Spleen (tissue), 11 donors: ENCODE measurements around the gene JAKMIP3. TPM values are rescaled to one million over a fixed set of nuclear protein-coding genes. Genes with fewer than 3 reads are reported as not detected.

Source experiments
- DNase-seq: peaks from one replicate; pipeline ENCODE4 v3.0.0-alpha.2; 2020
- H3K27ac ChIP-seq, 8 donors: fragments of 200-600 bp; sonication (generic) in 7 of 8; 1 replicate in 4 of 8; 2 replicates in 4 of 8; pipeline versions ENCODE4 v1.5.0 to v1.8.0; 2016 to 2021; ENCODE audit warnings: inconsistent platforms in 4 of 8, mild to moderate bottlenecking in 4 of 8, moderate library complexity in 1 of 8
- H3K27me3 ChIP-seq, 7 donors: fragments of 200-600 bp; sonication (generic) in 6 of 7; replicated peaks in 1 of 7; 1 replicate in 4 of 7; 2 replicates in 3 of 7; pipeline versions ENCODE4 v1.5.0 to v1.8.0; 2016 to 2021; ENCODE audit warnings: inconsistent platforms in 3 of 7, mild to moderate bottlenecking in 1 of 7
- H3K36me3 ChIP-seq, 6 donors: fragments of 200-600 bp; sonication (generic) in 5 of 6; 1 replicate in 4 of 6; 2 replicates in 2 of 6; pipeline versions ENCODE4 v1.5.0 to v1.8.0; 2016 to 2021; ENCODE audit warnings: inconsistent platforms in 2 of 6
- H3K4me1 ChIP-seq, 6 donors: fragments of 200-600 bp; sonication (generic) in 5 of 6; 1 replicate in 3 of 6; 2 replicates in 3 of 6; pipeline versions ENCODE4 v1.5.0 to v1.8.0; 2016 to 2021; ENCODE audit warnings: inconsistent platforms in 3 of 6
- H3K4me3 ChIP-seq, 8 donors: fragments of 200-600 bp; sonication (generic) in 7 of 8; 1 replicate in 4 of 8; 2 replicates in 4 of 8; pipeline versions ENCODE4 v1.5.0 to v1.8.0; 2016 to 2021; ENCODE audit warnings: inconsistent platforms in 4 of 8, mild to moderate bottlenecking in 4 of 8, moderate library complexity in 2 of 8
- H3K9me3 ChIP-seq, 8 donors: fragments of 200-600 bp; sonication (generic) in 7 of 8; 1 replicate in 4 of 8; 2 replicates in 4 of 8; pipeline versions ENCODE4 v1.5.0 to v1.8.0; 2016 to 2021; ENCODE audit warnings: inconsistent platforms in 4 of 8
- POLR2A ChIP-seq, 3 donors: fragments of 450-650 bp; IDR thresholded peaks; one replicate each; pipeline ENCODE4 v1.5.1; 2017; ENCODE audit warnings: antibody characterized with exemption in 3 of 3, mild to moderate bottlenecking in 1 of 3
- POLR2AphosphoS5 ChIP-seq, 3 donors: sonication (generic); formaldehyde crosslinking; IDR thresholded peaks; one replicate each; pipeline ENCODE4 v1.5.1; 2017; ENCODE audit warnings: antibody characterized with exemption in 3 of 3
- WGBS, 5 donors: extraction: QIAGEN DNeasy Blood & Tissue Kit in 3 of 5; methylation state at CpG; one replicate each; pipeline versions ENCODE4 v1.1.5 to v1.1.7; 2013 to 2018; 5-methylcytosine and 5-hydroxymethylcytosine counted together
- intact Hi-C: fragments of 100-400 bp; cut with DNase I; formaldehyde crosslinking; loops from one replicate; pipeline ENCODE4 v1.15.0; 2023; ENCODE audit warnings: low total_unique reads
- polyA plus RNA-seq, 3 donors: library from polyadenylated mRNA; stranded (reverse); fragments of 200-250 nt; gene quantifications; one replicate each; pipeline ENCODE4 v1.2.1, GENCODE V29; 2013
- total RNA-seq, 7 donors: library from RNA; depleted of rRNA in 3 of 7; stranded (reverse); fragments of >200 nt in 3 of 7; fragmentation: NEBNext Ultra II Directional in 4 of 7; extraction: Animal tissue kit (Norgen Biotek cat#: 25700) in 4 of 7; gene quantifications; one replicate each; pipeline versions ENCODE4 v1.1.0 to v1.2.1, GENCODE V29; 2016 to 2021
- TF ChIP-seq, protein P1 (sequence below), 11 experiments: fragments of 200-600 bp in 7 of 11; fragments of 450-650 bp in 4 of 11; sonication (generic) in 4 of 11; IDR thresholded peaks in 8 of 11; conservative IDR thresholded peaks in 3 of 11; 1 replicate in 7 of 11; 2 replicates in 4 of 11; pipeline versions ENCODE4 v1.4.0 to v1.8.0; 2016 to 2021; ENCODE audit warnings: antibody characterized with exemption in 11 of 11, inconsistent platforms in 4 of 11, mild to moderate bottlenecking in 1 of 11
- donor health status: healthy with polysubstance abuse.
- donor health status: DM: no; HTN: no; CAD: no; lungs with moderate emphysema.
- donor health status: DM: no; HTN: no; CAD: no.
- donor health status: Bipolar disorder and iron deficiency.
- donor health status: healthy.
- donor health status: DM: no; HTN: no; CAD: no.
- donor health status: DM: yes; HTN: yes; CAD: no.

JAKMIP3 gene
- total and polyA plus RNA-seq, 10 donors: 0.06 to 0.92 (median 0.37) TPM

DNA sequence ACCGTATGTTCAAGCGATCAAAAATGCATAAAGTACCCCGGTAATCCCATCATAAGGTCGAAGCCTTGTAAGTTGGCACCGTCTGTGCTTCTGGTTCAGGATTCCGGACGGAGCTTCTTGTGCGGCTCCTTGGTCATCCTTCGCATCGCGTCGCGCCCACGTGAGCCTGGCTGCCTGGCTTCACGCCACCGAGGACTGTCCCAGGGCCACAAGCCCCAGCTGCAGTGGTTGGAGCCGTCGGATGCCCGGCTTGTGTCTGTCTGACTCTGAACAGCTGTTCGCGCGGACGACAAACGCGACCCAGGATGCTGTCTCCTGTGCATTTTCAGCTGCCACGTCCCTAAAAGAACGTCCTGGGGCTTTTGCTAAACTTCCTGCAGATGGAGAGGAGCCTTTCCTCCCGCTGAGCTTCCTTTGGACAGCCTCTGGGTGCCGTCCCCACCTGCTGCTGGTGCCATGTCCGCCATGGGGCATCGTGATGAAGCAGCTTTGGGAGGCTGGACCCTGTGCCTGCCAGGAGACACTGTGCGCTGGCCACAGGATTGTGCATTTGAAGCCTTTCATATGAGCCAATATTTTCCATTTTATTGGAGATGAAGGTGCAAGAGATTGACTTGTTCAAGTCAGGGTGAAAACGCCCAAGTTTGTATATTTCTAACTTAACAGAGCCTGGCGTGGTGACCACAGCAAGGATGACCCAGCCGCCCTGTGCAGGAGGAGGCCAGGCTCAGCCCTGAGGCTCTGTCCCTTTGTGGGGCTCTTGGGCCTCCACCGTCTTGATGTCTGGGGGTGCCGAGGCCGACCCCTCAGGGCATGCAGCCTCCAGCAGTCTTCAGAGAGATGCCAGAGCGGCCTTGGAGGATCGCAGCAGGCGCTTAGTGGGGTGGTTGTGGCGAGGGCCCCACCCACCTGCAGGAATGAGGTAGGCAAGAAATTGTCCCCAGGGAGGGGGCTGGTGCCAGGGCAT, 6.7 kb upstream of the JAKMIP3 start:
- no peak overlapping the region for H3K4me3 ChIP-seq
- peak; percentile 42 for DNase-seq
- WGBS, 5 donors: 82 to 85% (median 84%) methylated on average over 42 of the region's 42 CpGs
- H3K4me1 ChIP-seq: no peaks in the 10 kb centered on the region
- TF ChIP-seq POLR2A (IDR thresholded peaks at IDR 0.05): no peak
- no peak for TF ChIP-seq POLR2AphosphoS5 (IDR thresholded peaks at IDR 0.05)
- TF ChIP-seq, protein P1, sequence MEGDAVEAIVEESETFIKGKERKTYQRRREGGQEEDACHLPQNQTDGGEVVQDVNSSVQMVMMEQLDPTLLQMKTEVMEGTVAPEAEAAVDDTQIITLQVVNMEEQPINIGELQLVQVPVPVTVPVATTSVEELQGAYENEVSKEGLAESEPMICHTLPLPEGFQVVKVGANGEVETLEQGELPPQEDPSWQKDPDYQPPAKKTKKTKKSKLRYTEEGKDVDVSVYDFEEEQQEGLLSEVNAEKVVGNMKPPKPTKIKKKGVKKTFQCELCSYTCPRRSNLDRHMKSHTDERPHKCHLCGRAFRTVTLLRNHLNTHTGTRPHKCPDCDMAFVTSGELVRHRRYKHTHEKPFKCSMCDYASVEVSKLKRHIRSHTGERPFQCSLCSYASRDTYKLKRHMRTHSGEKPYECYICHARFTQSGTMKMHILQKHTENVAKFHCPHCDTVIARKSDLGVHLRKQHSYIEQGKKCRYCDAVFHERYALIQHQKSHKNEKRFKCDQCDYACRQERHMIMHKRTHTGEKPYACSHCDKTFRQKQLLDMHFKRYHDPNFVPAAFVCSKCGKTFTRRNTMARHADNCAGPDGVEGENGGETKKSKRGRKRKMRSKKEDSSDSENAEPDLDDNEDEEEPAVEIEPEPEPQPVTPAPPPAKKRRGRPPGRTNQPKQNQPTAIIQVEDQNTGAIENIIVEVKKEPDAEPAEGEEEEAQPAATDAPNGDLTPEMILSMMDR (IDR thresholded peaks at IDR 0.05 in 8 of 11, conservative IDR thresholded peaks at IDR 0.05 in 3 of 11): no peak
- no peaks in the 10 kb centered on the region for H3K36me3 ChIP-seq
- peaks cover 0 to 5% (median 0%) of the 10 kb centered on the region in 8 donors for H3K9me3 ChIP-seq
- intact Hi-C loops: no loop called here
- H3K27ac ChIP-seq: no peak overlapping the region
- peaks cover 0 to 43% (median 0%) of the 10 kb centered on the region in 7 donors for H3K27me3 ChIP-seq

DNA sequence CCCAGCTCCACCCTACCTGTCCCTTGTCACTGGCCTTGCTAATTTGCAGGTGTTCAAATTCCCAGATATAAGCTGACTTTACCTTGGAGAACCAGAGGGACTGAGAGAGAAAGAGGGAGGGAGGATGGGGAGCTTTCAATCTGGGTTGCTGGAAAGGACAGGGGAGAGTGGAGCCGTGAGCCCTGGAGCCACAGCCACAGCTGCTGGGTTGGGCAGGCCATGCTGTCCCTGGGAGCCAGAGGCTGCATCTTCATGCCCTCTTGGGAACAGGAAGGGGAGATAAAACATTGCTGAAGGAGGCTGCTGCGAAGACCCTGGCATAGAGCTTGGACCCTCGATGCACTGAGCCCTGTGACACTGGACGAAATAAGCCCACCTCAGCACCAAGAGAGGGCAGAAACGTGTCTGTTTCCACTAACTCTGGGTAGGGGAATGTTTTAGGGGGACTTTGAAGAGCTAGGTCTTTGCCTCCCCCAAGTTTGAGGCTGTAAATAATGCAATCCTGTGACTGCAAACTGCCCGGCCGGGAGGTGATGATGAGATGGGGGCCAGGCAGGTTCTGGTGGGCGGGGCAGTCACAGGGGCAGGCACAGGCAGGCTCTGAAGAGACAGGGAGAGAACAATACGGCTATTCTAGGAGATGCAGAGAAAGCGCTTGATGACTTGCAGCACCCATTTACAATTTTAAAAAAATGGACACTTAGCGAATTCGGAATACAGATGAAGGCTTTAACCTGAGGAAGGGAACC, 5.8 kb upstream of the JAKMIP3 start:
- DNase-seq: peak; percentile 41
- Histone ChIP-seq H3K36me3 (no peaks in the 10 kb centered on the region), H3K9me3 (no peaks in the 10 kb centered on the region), H3K27ac (no peak overlapping the region), H3K4me1 (no peaks in the 10 kb centered on the region), H3K4me3 (no peak overlapping the region), H3K27me3 (peaks cover 0 to 39% (median 0%) of the 10 kb centered on the region in 7 donors)
- intact Hi-C loops: no loop called here
- no peak for TF ChIP-seq POLR2AphosphoS5 (IDR thresholded peaks at IDR 0.05)
- TF ChIP-seq, protein P1 (IDR thresholded peaks at IDR 0.05 in 8 of 11, conservative IDR thresholded peaks at IDR 0.05 in 3 of 11): no peak
- TF ChIP-seq POLR2A (IDR thresholded peaks at IDR 0.05): no peak
- WGBS, 5 donors: 54 to 64% (median 55%) methylated on average over 12 of the region's 12 CpGs

DNA sequence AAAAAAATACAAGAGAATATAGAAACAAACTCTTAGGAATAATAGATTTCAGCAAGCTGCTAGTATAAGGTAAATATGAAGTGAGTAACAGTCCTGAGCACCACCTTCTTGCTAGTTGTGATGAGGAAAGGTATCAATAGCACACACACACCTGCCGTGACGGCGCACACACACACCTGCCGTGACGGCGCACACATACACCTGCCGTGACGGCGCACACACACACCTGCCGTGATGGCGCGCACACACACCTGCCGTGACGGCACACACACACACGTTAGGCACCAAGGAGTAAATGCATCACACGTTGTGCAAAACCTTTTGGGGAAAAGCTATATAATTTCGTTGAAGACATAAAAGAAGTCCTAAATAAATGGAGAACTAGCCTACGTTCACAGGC, 4.7 kb upstream of the JAKMIP3 start:
- peaks cover 0 to 42% (median 0%) of the 10 kb centered on the region in 7 donors for H3K27me3 ChIP-seq
- no peak for DNase-seq
- intact Hi-C loops: no loop called here
- H3K36me3 ChIP-seq: no peaks in the 10 kb centered on the region
- no peak overlapping the region for H3K27ac ChIP-seq
- no peak overlapping the region for H3K4me3 ChIP-seq
- peaks cover 0 to 9% (median under 1%) of the 10 kb centered on the region in 6 donors for H3K4me1 ChIP-seq
- 88 to 95% (median 92%) methylated on average over 18 of the region's 18 CpGs for WGBS, 5 donors
- no peaks in the 10 kb centered on the region for H3K9me3 ChIP-seq
- TF ChIP-seq, protein P1 (IDR thresholded peaks at IDR 0.05 in 8 of 11, conservative IDR thresholded peaks at IDR 0.05 in 3 of 11): no peak
- TF ChIP-seq POLR2A (IDR thresholded peaks at IDR 0.05) (no peak), POLR2AphosphoS5 (IDR thresholded peaks at IDR 0.05) (no peak)
